Stimulated activated CD4-positive, alpha-beta T cell treated with anti-CD3 and anti-CD28 coated beads, Interleukin-4, amount 100 ng/mL, for 1 hour (primary cell): ENCODE data around the gene BTLA.
"Not testable (repeated sequence)": the region's sequence is repeated elsewhere in the genome, so short reads cannot be mapped to it uniquely, and the experiment has no call there.

Source experiments
- DNase-seq: peaks from one replicate; pipeline ENCODE4 v3.0.0-alpha.2; 2020

The BTLA gene

GRCh38 chr3:112489674-112490479 lies 9.4 kb downstream of the BTLA start:
- no peak for DNase-seq

- no peak for DNase-seq
Observed at GRCh38 chr3:112486811-112487505, 12.3 kb downstream of the BTLA start.

- DNase-seq = no peak
Observed at GRCh38 chr3:112484352-112484751, 14.9 kb downstream of the BTLA start.

GRCh38 chr3:112482675-112483074 lies 16.6 kb downstream of the BTLA start:
- DNase-seq = no peak

- DNase-seq = no peak
Observed at GRCh38 chr3:112481302-112481721, 18.0 kb downstream of the BTLA start.

- no peak for DNase-seq
Observed at GRCh38 chr3:112477891-112478290, 21.4 kb downstream of the BTLA start.

- no peak for DNase-seq
Observed at GRCh38 chr3:112476346-112476745, 22.9 kb downstream of the BTLA start.

GRCh38 chr3:112474796-112475195 lies 24.5 kb downstream of the BTLA start:
- DNase-seq = no peak

- no peak for DNase-seq
Observed at GRCh38 chr3:112472691-112473090, 26.6 kb downstream of the BTLA start.

- no peak for DNase-seq
Observed at GRCh38 chr3:112471596-112472325, 27.5 kb downstream of the BTLA start.

GRCh38 chr3:112470788-112471187 lies 28.5 kb downstream of the BTLA start:
- DNase-seq = no peak

- DNase-seq = no peak
Observed at GRCh38 chr3:112469671-112470070, 29.6 kb downstream of the BTLA start.

- no peak for DNase-seq
Observed at GRCh38 chr3:112467539-112467938, 31.7 kb downstream of the BTLA start.

GRCh38 chr3:112466020-112466419 lies 33.3 kb downstream of the BTLA start:
- DNase-seq = no peak

- no peak for DNase-seq
Observed at GRCh38 chr3:112464264-112464663, 35.0 kb downstream of the BTLA start.

- DNase-seq = no peak
Observed at GRCh38 chr3:112463250-112463649, 36.0 kb downstream of the BTLA start.

GRCh38 chr3:112461787-112462186 lies 37.5 kb downstream of the BTLA start:
- DNase-seq = not testable (repeated sequence)

- no peak for DNase-seq
Observed at GRCh38 chr3:112460519-112461195, 38.6 kb downstream of the BTLA start.

- no peak for DNase-seq
Observed at GRCh38 chr3:112459750-112460149, 39.5 kb downstream of the BTLA start.

GRCh38 chr3:112456147-112456546 lies 43.1 kb downstream of the BTLA start:
- DNase-seq = no peak

GRCh38 chr3:112448939-112449338 lies 50.3 kb downstream of the BTLA start:
- no peak for DNase-seq

- no peak for DNase-seq
Observed at GRCh38 chr3:112446343-112446742, 52.9 kb downstream of the BTLA start.

- no peak for DNase-seq
Observed at GRCh38 chr3:112445839-112446238, 53.4 kb downstream of the BTLA start.
